IPS-18a (cell line): ENCODE data around the gene JMJD1C.
"Not testable (repeated sequence)": the region's sequence is repeated elsewhere in the genome, so short reads cannot be mapped to it uniquely, and the experiment has no call there.

Experiments used
- H3K27ac ChIP-seq: one replicate; pipeline ENCODE4 v1.5.1; 2013; ENCODE audit warnings: low read length
- H3K27me3 ChIP-seq: one replicate; pipeline ENCODE4 v1.6.1; 2013; ENCODE audit warnings: mild to moderate bottlenecking, low read length; ENCODE audit not compliant: control insufficient read depth, insufficient read depth
- H3K36me3 ChIP-seq: one replicate; pipeline ENCODE4 v1.6.1; 2013; ENCODE audit warnings: low read depth, low read length; ENCODE audit not compliant: control insufficient read depth
- H3K4me1 ChIP-seq: one replicate; pipeline ENCODE4 v1.6.1; 2013; ENCODE audit warnings: low read depth, low read length; ENCODE audit not compliant: control insufficient read depth
- H3K4me3 ChIP-seq: one replicate; pipeline ENCODE4 v1.5.1; 2013; ENCODE audit warnings: low read length
- H3K9ac ChIP-seq: one replicate; pipeline ENCODE4 v1.6.1; 2013; ENCODE audit warnings: mild to moderate bottlenecking, low read length, moderate library complexity
- H3K9me3 ChIP-seq: one replicate; pipeline ENCODE4 v1.6.1; 2013; ENCODE audit warnings: low read depth, low read length; ENCODE audit not compliant: control insufficient read depth

JMJD1C gene, protein sequence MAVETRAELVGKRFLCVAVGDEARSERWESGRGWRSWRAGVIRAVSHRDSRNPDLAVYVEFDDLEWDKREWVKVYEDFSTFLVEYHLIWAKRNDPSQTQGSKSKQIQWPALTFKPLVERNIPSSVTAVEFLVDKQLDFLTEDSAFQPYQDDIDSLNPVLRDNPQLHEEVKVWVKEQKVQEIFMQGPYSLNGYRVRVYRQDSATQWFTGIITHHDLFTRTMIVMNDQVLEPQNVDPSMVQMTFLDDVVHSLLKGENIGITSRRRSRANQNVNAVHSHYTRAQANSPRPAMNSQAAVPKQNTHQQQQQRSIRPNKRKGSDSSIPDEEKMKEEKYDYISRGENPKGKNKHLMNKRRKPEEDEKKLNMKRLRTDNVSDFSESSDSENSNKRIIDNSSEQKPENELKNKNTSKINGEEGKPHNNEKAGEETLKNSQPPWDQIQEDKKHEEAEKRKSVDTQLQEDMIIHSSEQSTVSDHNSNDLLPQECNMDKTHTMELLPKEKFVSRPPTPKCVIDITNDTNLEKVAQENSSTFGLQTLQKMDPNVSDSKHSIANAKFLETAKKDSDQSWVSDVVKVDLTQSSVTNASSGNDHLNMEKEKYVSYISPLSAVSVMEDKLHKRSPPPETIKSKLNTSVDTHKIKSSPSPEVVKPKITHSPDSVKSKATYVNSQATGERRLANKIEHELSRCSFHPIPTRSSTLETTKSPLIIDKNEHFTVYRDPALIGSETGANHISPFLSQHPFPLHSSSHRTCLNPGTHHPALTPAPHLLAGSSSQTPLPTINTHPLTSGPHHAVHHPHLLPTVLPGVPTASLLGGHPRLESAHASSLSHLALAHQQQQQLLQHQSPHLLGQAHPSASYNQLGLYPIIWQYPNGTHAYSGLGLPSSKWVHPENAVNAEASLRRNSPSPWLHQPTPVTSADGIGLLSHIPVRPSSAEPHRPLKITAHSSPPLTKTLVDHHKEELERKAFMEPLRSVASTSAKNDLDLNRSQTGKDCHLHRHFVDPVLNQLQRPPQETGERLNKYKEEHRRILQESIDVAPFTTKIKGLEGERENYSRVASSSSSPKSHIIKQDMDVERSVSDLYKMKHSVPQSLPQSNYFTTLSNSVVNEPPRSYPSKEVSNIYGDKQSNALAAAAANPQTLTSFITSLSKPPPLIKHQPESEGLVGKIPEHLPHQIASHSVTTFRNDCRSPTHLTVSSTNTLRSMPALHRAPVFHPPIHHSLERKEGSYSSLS (N-terminal part only)

DNA sequence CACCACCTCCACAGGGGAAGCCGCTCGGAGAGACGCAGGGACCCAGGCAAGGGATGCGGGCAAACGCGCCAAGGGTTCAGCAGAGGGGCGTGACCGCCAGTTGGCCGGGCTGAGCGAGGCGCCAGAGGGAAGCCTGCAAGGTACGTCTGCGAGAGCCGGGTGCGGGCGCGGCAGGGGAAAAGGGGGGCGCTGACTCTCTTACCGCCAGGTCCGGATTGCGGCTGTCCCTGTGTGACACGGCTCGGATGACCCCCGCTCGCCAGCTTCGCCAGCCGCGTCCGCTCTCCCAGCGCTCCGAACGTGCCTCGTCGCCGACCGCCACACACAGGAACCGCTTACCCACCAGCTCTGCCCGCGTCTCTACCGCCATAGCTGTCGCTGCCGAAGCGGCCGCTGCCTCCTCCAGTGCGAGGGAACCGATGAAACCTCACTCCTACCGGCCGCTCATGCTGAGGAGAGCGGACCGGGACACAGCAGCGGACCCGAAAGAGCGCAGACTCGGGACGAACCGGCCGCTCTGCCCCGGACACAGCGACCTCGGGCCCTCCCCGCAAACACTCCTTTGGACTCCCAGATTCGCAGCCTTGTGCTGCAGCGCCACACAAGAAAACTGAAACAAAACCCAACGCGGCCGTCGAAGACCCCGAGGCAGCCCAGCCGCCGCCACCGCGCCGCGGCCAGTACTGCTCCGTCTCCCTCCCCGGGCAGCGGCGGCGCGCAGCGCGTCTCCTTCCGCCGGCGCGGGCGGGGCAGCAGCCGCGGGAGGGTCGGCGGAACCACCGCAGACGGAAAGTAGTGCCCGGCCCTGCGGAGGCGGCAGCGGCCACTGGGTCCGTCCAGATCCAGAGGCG is at the start of gene JMJD1C:
TSS of gene JMJD1C (minus strand) at position 685 of the 851 bp plus-strand sequence. CDS start at position 370, 315 bp downstream.
- peak within 1 kb of the TSS; percentile 82 for H3K9ac ChIP-seq
- no peaks in the 10 kb centered on the region for H3K27me3 ChIP-seq
- no peaks in the 10 kb centered on the region for H3K9me3 ChIP-seq
- H3K4me1 ChIP-seq, result peaks cover 20% of the 10 kb centered on the region
- H3K27ac ChIP-seq, result no peak within 1 kb of the TSS
- peak within 1 kb of the TSS; percentile 92 for H3K4me3 ChIP-seq
- H3K36me3 ChIP-seq, result no peaks in the 10 kb centered on the region

DNA sequence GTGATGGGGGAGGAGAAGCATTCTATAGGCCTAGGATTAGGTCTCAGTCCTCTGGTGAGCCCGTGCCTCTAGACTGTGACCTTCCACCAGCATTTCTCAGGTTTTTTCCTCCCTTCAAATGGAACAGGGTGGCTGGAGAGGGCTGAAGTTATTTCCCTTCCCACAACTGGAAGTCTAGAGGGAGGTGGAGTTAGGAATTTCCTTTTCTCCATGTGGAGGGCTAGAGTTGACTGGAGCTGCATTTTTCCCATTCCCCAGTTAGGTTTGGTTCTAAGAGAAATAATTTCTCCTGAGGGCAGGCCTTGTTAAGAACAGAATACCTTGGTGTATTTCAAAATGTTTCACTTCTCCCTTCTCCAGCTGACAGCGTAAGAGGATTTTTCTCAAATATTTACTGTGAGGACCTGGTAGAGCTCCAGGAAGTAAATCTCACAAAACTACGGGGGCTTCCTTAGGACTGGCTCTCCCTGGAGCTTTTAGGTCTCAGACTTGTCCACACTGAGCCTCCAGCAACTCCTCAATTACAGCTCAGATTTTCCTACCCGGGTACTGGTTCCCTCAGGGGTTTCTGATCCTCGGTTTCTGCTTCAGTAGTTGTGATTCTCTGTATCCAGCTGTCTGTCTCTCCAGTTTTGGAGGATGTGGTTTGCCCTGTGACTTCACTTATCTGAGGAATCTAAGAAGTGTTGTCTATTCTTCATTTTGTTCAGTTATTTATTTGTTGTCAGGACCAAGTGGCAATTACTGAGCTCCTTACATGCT is 49.4 kb upstream of the JMJD1C start:
- peak overlapping the region; percentile 26 for H3K4me3 ChIP-seq
- peaks cover 61% of the 10 kb centered on the region for H3K4me1 ChIP-seq
- peak overlapping the region; percentile 43 for H3K9ac ChIP-seq
- peak overlapping the region; percentile 69 for H3K27ac ChIP-seq
- no peaks in the 10 kb centered on the region for H3K36me3 ChIP-seq
- H3K27me3 ChIP-seq, result no peaks in the 10 kb centered on the region
- H3K9me3 ChIP-seq, result no peaks in the 10 kb centered on the region

DNA sequence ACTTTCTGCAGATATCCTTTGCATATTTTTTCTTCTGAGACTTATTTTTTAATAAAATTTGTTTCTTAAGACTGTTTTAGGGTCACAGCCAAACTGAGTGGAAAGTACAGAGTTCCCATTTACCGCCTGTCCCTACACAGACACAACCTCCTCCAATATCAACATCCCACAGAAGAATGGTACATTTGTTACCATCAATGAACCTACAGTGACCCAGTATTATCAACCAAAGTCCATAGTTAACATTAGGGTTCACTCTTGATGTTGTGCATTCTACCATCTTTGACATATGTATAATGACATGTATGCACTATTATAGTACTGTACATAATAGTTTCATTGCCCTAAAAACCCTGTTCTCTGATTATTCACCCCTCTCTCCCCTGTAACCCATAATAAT is 40.8 kb upstream of the JMJD1C start:
- H3K27me3 ChIP-seq, result no peaks in the 10 kb centered on the region
- no peaks in the 10 kb centered on the region for H3K36me3 ChIP-seq
- H3K9me3 ChIP-seq, result no peaks in the 10 kb centered on the region
- H3K4me3 ChIP-seq, result no peak overlapping the region
- H3K9ac ChIP-seq, result no peak overlapping the region
- no peak overlapping the region for H3K27ac ChIP-seq
- H3K4me1 ChIP-seq, result peaks cover 23% of the 10 kb centered on the region

DNA sequence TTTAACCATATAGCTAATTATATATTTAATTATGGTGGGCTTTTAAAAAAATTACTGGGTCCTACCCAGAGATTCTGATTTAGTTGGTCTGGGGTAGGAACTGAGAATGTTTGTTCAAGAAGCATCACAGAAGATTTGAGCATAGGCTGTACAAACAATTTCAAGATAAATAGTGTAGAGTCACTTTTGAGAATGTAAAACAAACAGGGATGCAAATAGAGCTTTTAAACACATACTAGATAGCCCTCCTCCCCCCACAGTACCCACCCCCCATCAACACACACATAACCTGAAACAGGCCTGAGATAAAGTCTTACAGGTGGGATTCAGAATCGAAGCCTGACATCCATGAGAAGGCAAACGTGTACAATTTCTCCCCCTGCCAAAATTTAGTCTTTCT is 39.8 kb upstream of the JMJD1C start:
- Histone ChIP-seq H3K4me1 (peaks cover 23% of the 10 kb centered on the region), H3K27me3 (no peaks in the 10 kb centered on the region), H3K4me3 (no peak overlapping the region), H3K36me3 (no peaks in the 10 kb centered on the region), H3K9ac (no peak overlapping the region), H3K9me3 (no peaks in the 10 kb centered on the region), H3K27ac (no peak overlapping the region)

DNA sequence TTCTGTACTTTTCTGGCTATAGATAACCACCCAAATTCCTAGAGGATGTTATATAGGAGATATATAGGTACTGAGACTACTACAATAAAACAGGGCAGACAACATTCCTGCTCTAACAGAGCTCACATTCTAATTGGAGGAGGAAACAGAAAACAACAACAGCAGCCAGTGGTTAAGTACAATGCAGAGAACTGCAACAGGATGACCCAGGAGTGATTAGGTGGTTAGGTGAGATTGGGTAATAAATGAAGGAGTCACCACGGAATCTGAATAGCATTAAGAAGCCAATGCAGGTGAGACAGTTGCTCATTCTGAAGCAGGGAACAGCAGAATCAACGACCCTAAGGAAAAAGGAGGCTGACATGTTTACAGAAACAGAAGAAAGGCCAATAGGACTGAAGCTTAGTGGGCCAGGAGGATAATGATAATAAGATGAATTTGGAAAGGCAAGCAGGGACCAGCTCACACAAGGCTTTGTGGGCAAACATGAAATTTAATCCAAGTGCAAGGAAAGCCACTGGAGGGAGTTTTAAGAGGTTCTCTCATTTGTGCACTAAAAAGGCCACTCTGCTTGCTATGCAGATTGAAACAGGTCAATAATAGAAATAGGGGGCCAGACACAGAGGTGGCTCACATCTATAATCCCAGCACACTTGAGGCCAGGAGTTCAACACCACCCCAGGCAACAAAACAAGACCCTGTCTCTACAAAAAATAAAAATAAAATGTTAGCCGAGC is 38.5 kb upstream of the JMJD1C start:
- peak overlapping the region; percentile 34 for H3K27ac ChIP-seq
- H3K36me3 ChIP-seq, result no peaks in the 10 kb centered on the region
- H3K9me3 ChIP-seq, result no peaks in the 10 kb centered on the region
- no peak overlapping the region for H3K9ac ChIP-seq
- H3K27me3 ChIP-seq, result no peaks in the 10 kb centered on the region
- H3K4me1 ChIP-seq, result peaks cover 23% of the 10 kb centered on the region
- no peak overlapping the region for H3K4me3 ChIP-seq

DNA sequence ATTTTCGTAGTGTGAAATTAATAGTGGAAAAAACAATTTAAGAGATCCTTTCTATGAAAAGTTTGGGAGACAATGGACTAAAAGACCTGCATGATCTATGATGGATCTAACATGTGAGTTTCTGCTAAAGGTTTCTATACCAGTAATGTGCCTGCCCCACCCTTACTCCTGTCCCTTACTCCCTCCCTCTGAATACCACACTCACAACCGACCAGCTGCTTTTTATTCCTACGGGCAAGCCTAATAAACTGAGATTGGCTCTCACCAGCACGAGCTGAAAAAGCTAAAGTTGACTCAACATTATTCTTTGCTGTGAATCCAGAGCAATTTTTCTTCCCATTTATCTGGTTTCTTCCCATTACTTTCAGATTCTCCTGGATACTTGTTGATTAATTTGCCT is 37.6 kb upstream of the JMJD1C start:
- Histone ChIP-seq H3K27me3 (no peaks in the 10 kb centered on the region), H3K4me3 (no peak overlapping the region), H3K9ac (no peak overlapping the region), H3K27ac (peak overlapping the region; percentile 34), H3K9me3 (no peaks in the 10 kb centered on the region), H3K36me3 (no peaks in the 10 kb centered on the region), H3K4me1 (peaks cover 23% of the 10 kb centered on the region)

DNA sequence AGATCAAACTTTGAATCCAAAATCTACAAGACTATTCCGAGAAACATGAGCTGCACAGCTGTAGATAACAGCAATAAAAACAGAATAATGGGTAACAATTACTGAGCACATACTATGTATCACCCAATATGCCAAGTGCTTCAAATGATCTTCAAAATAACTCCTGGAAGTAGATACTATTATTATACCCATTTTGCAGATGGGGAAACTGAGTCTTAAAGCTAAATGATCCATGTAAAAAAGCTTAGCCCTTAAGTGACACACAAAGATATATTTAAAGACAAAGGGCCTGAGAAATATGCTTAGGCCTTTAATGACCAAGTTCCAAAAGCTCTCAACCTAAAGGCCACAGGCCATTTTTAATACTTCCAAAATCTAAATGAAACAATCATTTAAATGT is 37.1 kb upstream of the JMJD1C start:
- Histone ChIP-seq H3K9me3 (no peaks in the 10 kb centered on the region), H3K9ac (no peak overlapping the region), H3K27ac (no peak overlapping the region), H3K4me1 (peaks cover 23% of the 10 kb centered on the region), H3K4me3 (no peak overlapping the region), H3K27me3 (no peaks in the 10 kb centered on the region), H3K36me3 (no peaks in the 10 kb centered on the region)

DNA sequence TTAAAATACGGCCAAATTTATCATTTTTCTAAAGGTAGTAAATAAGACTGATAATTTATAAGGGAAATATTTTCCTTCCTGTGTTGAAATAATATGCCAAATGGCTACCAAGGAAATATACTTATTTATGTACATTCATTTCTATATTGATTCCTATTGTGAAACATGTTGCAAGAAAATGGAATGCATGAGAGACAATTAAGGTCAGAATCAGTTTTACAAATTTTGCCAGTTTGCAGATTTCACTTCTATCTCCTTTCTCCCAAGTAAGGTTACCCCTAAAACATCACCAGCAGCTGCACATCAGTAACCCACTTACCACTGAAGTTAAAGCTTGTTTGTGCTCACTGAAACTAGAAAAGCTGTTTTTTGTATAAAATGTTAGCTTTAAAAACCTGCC is 36.2 kb upstream of the JMJD1C start:
- Histone ChIP-seq H3K9ac (no peak overlapping the region), H3K4me1 (peaks cover 23% of the 10 kb centered on the region), H3K27me3 (no peaks in the 10 kb centered on the region), H3K9me3 (no peaks in the 10 kb centered on the region), H3K27ac (no peak overlapping the region), H3K36me3 (no peaks in the 10 kb centered on the region), H3K4me3 (no peak overlapping the region)

DNA sequence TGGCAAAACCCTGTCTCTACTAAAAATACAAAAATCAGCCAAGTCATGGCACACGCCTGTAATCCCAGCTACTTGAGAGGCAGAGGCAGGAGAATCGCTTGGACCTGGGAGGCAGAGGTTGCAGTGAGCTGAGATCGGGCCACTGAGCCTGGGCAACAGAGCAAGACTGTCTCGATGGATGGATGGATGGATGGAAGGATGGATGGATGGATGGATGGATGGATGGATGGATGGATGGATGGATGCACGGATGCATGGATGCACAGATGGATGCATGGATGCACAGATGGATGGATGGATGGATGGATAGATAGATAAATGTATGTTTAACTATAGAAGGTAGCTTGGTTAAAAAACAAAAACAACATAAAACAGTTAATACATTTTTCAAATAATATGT is 34.8 kb upstream of the JMJD1C start:
- H3K27me3 ChIP-seq, H3K9me3 ChIP-seq, H3K36me3 ChIP-seq, H3K9ac ChIP-seq, H3K4me3 ChIP-seq, H3K27ac ChIP-seq: not testable (repeated sequence)
- peaks cover 16% of the 10 kb centered on the region for H3K4me1 ChIP-seq

DNA sequence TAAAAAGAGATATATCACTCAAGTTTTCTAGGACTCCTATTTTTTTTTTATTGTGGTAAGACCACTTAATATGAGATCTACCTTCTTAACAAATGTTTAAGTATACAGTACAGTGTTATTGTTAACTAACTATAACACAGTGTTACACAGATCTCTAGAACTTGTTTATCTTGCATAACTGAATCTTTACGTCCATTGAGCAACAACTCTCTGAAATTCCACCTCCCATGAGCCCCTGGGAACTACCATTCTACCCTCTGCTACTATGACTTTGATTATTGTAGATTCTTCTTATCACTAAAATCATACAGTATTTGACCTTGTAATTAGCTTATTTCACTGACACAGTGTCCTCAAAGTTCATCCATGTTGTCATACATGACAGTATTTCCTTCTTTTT is 32.9 kb upstream of the JMJD1C start:
- no peak overlapping the region for H3K4me3 ChIP-seq
- peaks cover 5% of the 10 kb centered on the region for H3K4me1 ChIP-seq
- no peak overlapping the region for H3K9ac ChIP-seq
- H3K27me3 ChIP-seq, result no peaks in the 10 kb centered on the region
- no peaks in the 10 kb centered on the region for H3K9me3 ChIP-seq
- no peak overlapping the region for H3K27ac ChIP-seq
- no peaks in the 10 kb centered on the region for H3K36me3 ChIP-seq
